ENCODE measurements around the gene GCG. TPM values are rescaled to one million over a fixed set of nuclear protein-coding genes. Genes with fewer than 3 reads are reported as not detected.

The GCG gene
- total RNA-seq (2014; rRNA removed; shearing (Covaris generic); ENCODE audit: low replicate concordance) = not detected in 2 replicates

- H3K27me3 ChIP-seq = no peaks in the 10 kb centered on the region; the same call in 1 of the 2 replicates
- DNase-seq = no peak
- no peak within 1 kb of the TSS for H3K4me3 ChIP-seq
- no peaks in the 10 kb centered on the region for H3K36me3 ChIP-seq
- no peaks in the 10 kb centered on the region for H3K9me3 ChIP-seq
These were observed at the start of gene GCG for GRCh38 chr2:162152147-162152546. Gene GCG, minus strand, starts transcription at chr2:162152247. Its CDS starts 3,069 bp downstream, at chr2:162149178.

- H3K4me3 ChIP-seq = no peak overlapping the region
- H3K9me3 ChIP-seq = no peaks in the 10 kb centered on the region
- H3K36me3 ChIP-seq = no peaks in the 10 kb centered on the region
- no peaks in the 10 kb centered on the region for H3K27me3 ChIP-seq
- DNase-seq = no peak
These were observed 48.6 kb upstream of the GCG start for GRCh38 chr2:162200636-162201035.

- no peaks in the 10 kb centered on the region for H3K9me3 ChIP-seq
These were observed 47.9 kb upstream of the GCG start for GRCh38 chr2:162199913-162200312.

GRCh38 chr2:162198239-162198638 is 46.2 kb upstream of the GCG start:
- Histone ChIP-seq H3K4me3 (no peak overlapping the region), H3K36me3 (no peaks in the 10 kb centered on the region), H3K9me3 (no peaks in the 10 kb centered on the region), H3K27me3 (no peaks in the 10 kb centered on the region)
- DNase-seq = no peak

More at GRCh38 chr2:162199913-162200312, 47.9 kb upstream of the GCG start:
- H3K36me3 ChIP-seq = no peaks in the 10 kb centered on the region
- DNase-seq = no peak
- no peak overlapping the region for H3K4me3 ChIP-seq
- H3K27me3 ChIP-seq = no peaks in the 10 kb centered on the region

GRCh38 chr2:162197069-162197825 is 45.2 kb upstream of the GCG start:
- Histone ChIP-seq H3K27me3 (no peaks in the 10 kb centered on the region), H3K4me3 (no peak overlapping the region), H3K9me3 (no peaks in the 10 kb centered on the region), H3K36me3 (no peaks in the 10 kb centered on the region)
- no peak for DNase-seq

DNA sequence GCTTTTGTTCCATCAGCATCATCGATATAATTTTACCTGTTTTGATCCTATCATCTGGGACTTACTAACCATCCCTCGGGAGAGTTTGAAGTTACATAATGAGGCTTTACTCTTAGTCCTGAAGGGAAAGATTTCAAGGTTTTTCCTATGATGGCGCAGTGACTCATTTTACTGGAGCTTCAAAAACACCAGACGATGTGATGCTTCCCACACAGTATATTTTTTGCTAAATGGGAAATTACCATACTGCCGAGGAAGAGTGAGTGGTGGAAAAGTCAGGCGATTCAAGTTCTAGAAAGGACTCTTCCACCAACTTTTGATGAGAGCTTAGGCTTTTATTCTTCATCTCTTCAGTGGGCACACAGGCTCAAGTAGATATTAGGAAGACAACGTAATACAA is 44.6 kb upstream of the GCG start:
- H3K36me3 ChIP-seq = no peaks in the 10 kb centered on the region
- H3K4me3 ChIP-seq = no peak overlapping the region
- H3K27me3 ChIP-seq = no peaks in the 10 kb centered on the region
- H3K9me3 ChIP-seq = no peaks in the 10 kb centered on the region
- DNase-seq = no peak

DNA sequence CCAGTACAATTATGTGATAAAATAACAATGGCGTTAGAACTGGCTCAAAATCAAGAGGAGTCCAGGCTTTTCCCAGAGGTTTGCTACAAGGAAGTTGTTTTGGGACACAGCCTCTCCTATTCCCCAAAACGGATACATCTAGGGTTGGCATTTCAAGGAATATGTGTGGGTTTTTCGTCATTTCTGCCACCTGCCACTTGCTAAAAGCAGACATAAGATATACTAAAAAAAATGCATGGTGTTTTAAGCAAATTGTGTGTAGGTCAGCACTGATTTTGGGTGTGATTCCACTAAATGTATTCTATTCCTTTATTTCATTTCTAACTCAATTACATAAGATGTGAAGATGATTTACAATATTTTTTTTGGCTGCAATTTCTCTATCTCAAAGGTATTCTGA is 36.4 kb upstream of the GCG start:
- Histone ChIP-seq H3K4me3 (no peak overlapping the region), H3K36me3 (no peaks in the 10 kb centered on the region), H3K9me3 (no peaks in the 10 kb centered on the region), H3K27me3 (no peaks in the 10 kb centered on the region)
- DNase-seq = no peak

- DNase-seq = no peak
- H3K27me3 ChIP-seq = no peaks in the 10 kb centered on the region
- no peaks in the 10 kb centered on the region for H3K9me3 ChIP-seq
- no peaks in the 10 kb centered on the region for H3K36me3 ChIP-seq
- no peak overlapping the region for H3K4me3 ChIP-seq
These were observed 33.6 kb upstream of the GCG start for GRCh38 chr2:162185541-162186232.

DNA sequence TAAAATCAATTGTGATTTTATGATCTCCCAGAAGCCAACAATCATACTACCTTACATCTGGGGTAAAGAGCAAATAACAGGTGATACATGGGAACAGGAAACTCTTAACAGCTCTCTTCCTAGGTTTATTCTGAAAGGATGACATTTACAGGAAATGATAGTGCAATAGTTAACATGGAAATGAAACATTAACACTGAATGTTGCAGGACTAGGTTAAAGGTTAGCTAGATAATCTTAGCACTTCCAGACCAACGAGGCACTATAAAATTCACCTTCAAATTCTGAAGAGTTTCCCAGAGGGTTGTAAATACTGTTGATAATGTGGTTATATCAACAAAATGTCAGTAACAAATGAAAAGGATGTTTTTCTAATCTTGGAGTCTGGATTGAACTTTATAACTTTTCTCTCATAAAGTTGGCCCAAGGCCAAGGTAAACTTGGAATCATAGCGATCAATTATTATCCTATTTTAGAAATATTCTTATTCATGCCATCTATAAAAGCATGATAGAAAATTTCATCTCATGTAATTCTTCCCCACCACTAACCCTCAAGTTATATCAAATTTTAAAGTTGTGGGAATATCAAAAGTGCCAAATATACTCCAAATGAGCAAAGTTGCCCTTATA is 32.9 kb upstream of the GCG start:
- H3K4me3 ChIP-seq = no peak overlapping the region
- no peaks in the 10 kb centered on the region for H3K36me3 ChIP-seq
- no peaks in the 10 kb centered on the region for H3K9me3 ChIP-seq
- DNase-seq = no peak
- H3K27me3 ChIP-seq = no peaks in the 10 kb centered on the region

GRCh38 chr2:162184359-162184758 is 32.3 kb upstream of the GCG start:
- DNase-seq = no peak
- Histone ChIP-seq H3K27me3 (no peaks in the 10 kb centered on the region), H3K36me3 (no peaks in the 10 kb centered on the region), H3K4me3 (no peak overlapping the region), H3K9me3 (no peaks in the 10 kb centered on the region)

DNA sequence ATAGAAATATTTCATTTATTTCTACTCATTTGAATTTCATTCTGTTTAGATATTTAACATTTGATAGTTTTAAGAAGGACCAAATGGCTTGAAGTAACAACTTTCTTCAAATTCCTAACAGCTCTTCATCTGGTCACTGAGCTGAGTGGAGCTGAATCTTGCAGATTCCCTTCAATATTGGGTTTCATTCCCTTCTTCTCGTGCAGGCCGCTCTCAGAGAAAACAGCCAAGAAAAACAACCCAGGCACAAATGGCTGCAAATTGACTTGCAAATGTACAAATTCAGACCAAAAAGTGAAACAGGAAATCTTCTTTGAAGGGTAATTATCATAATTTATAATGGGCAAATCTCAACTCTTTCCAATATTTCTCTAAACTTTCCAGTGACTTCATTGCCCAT is 30.3 kb upstream of the GCG start:
- no peaks in the 10 kb centered on the region for H3K36me3 ChIP-seq
- DNase-seq = no peak
- no peaks in the 10 kb centered on the region for H3K27me3 ChIP-seq
- no peaks in the 10 kb centered on the region for H3K9me3 ChIP-seq
- no peak overlapping the region for H3K4me3 ChIP-seq

- Histone ChIP-seq H3K27me3 (no peaks in the 10 kb centered on the region), H3K4me3 (no peak overlapping the region), H3K36me3 (no peaks in the 10 kb centered on the region), H3K9me3 (no peaks in the 10 kb centered on the region)
- DNase-seq = no peak
These were observed 25.3 kb upstream of the GCG start for GRCh38 chr2:162177301-162177700.

GRCh38 chr2:162175714-162176113 is 23.7 kb upstream of the GCG start:
- Histone ChIP-seq H3K36me3 (no peaks in the 10 kb centered on the region), H3K4me3 (no peak overlapping the region), H3K27me3 (no peaks in the 10 kb centered on the region), H3K9me3 (no peaks in the 10 kb centered on the region)
- DNase-seq = no peak

DNA sequence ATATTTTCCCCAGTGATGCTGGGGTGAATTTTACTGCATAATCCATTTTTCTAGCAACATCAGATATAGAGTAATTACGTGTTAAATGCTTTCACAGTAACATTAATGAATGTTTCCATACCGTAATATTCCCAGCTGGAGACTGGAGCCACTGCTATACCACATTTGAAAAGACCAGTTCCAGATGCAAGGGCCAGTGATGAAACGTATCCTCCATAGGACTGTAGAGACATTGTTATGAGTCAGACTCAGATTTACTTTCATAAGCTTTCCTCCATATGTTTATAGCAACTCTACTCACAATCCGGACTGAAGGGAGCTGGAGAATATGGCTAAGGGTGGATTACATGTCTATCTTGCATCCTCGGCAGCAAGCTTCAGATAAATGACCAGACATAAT is 22.7 kb upstream of the GCG start:
- no peak overlapping the region for H3K4me3 ChIP-seq
- no peaks in the 10 kb centered on the region for H3K27me3 ChIP-seq
- no peaks in the 10 kb centered on the region for H3K36me3 ChIP-seq
- no peaks in the 10 kb centered on the region for H3K9me3 ChIP-seq
- no peak for DNase-seq

DNA sequence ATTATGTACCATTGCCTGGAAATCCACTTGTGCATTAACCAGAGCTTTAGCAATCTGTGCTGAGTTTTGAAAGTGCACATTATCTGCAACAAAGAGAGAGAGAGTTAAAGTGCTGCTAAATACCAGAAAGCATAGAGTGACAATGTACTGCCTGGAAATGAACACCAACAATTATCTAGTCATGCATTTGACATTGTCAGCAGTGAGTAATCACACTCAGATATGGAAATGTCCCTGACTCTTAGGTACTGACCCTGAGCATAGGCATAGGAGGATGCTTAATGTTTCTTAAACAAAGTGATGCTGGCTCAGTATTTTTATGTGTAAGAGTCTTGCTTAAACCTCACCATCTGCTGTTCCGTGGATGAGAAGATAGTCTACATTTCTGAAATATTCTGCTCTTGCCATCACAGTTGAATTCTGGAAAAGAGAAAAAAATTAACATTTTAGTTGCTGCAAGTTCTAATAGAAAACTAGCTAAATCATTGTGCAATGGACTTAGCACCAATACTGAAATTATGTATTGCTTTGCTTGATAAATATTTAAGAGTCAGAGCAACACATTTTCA is 20.8 kb upstream of the GCG start:
- Histone ChIP-seq H3K4me3 (no peak overlapping the region), H3K9me3 (no peaks in the 10 kb centered on the region), H3K27me3 (no peaks in the 10 kb centered on the region), H3K36me3 (no peaks in the 10 kb centered on the region)
- DNase-seq = no peak

DNA sequence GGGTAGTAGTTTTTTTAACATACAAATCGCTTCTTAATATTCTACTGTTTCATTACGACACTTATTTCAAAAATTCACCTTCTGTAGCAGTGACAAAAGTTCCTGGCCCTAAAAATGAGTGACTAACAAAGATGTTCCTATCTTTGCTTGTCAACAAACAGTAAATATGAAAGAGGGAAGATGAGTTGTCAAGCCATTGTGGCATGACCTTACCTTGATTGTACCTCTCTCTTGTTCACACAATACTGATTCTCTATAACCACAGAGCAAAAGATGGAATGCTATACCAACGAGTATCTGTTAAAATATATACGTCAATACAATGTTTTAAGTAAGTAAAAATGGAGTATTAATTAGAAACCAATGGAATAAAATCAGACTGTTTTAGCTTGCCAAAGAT is 14.7 kb upstream of the GCG start:
- Histone ChIP-seq H3K36me3 (no peaks in the 10 kb centered on the region), H3K27me3 (no peaks in the 10 kb centered on the region)

DNA sequence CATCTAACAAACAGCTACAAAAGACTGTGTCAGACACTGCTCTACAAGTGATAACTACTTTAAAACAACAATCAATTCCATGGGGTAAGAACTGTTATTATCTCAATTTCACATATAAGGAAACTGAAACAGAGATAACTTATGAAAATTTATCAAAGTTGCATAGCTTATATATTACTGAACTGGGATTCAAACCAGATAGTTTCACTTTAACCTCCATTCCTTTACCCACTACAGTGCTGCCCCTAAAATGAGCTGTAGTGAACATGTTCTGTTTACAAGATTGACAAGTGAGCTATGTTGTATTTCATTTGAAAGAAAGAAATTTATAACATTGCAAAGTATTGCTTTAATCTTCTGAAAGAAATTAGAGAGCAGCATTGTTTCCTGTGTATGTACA is 14.1 kb upstream of the GCG start:
- DNase-seq = no peak
- Histone ChIP-seq H3K36me3 (no peaks in the 10 kb centered on the region), H3K4me3 (no peak overlapping the region), H3K27me3 (no peaks in the 10 kb centered on the region), H3K9me3 (no peaks in the 10 kb centered on the region)

More for the DNA sequence above, 14.7 kb upstream of the GCG start:
- H3K4me3 ChIP-seq = no peak overlapping the region
- H3K9me3 ChIP-seq = no peaks in the 10 kb centered on the region
- DNase-seq = no peak

Measured in MG63 (cell line).